Hematopoietic multipotent progenitor cell treated with erythropoietin and hydrocortisone succinate and interleukin-3 and kit ligand, for 4 days (in vitro differentiated cells): ENCODE results near the gene PAFAH2.

Experiments
- DNase-seq: peaks from one replicate; pipeline ENCODE4 v3.0.0-alpha.2; 2015

The PAFAH2 gene

DNA sequence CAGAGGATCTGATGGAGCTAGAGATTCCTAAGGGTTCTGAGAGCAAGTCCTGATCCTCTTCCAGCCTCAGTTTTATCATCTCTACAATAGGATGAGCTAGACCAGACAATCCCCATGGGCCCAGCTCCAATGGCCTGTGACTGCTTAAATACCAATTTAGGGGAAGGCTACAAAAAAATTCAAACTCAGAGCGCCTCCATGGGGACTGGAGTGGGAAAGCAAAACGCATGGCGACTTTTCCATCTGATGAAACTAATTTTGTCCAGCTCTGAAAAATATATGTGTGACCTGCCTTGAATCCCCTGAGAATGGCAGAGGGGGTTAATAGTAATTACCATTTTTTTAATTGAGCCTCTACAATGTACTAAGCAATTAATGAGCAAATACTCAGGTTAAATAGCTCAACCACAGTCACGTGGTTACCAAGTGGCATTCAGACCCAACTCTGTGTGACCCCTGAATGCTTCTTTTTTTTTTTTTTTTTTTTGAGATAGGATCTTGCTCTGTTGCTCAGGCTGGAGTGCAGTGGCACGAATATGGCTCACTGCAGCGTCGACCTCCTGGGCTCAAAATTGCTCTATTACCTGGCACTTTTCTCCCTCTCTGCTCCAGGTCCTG lies 32.1 kb upstream of the PAFAH2 start:
- DNase-seq = peak; percentile 50

DNA sequence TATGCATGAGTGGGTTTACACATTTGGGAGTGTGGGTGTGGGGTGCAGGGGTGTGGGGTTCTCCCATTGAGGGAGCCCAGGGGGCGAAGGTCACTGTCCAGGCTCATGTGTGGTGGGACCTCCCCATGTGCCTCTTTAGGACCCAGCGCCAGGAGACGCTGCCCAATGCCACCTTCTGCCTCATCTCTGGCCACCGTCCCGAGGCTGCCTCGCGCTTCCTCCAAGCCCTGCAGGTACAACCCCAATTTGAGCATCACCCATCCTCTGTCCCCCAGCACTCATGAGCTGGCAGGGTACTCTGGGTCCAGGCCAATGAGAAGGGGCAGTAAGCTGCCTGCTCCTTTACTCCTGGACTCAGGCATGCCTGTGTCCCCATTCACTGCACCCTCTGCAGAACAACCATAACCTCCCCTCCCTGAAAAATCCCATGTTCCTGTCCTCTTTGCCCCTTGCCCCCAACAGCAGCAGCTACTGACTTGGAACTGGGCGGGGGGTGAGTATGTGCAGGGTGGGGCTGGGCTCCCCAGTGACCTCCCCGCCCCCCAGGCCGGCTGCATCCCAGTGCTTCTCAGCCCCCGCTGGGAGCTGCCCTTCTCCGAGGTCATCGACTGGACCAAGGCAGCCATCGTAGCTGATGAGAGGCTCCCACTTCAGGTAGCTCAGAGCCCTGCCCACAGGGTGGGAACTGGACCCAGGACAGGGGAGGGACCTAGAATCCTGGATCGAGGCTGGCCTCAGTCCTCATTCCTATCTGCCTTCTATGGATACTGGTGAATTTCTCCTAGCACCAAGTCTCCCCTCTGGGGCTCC lies 31.4 kb upstream of the PAFAH2 start:
- DNase-seq = no peak

DNA sequence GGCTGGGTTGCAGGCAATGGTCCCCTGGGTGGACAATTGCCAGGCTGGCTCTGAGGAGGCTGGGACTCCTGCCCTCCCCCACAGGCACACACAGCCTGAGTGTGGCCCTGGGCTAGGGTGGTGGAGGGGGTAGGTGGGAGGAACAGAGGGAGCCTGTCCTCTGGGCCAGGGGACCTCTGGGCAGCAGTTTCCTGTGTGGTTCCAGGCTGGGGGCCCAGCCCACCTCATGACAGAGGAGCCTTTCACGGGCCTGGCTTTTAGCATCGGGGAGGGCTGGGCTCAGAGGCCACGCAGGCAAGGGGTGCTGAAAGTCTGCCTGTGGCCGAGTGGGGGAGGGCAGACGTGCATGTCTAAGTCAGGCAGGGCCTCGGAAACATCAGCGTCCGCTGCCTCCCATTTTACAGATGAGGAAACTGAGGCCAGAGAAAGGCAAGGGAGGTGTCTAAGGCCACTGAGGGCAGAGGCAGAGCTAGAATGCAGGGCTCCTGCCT lies 30.7 kb upstream of the PAFAH2 start:
- DNase-seq = no peak

DNA sequence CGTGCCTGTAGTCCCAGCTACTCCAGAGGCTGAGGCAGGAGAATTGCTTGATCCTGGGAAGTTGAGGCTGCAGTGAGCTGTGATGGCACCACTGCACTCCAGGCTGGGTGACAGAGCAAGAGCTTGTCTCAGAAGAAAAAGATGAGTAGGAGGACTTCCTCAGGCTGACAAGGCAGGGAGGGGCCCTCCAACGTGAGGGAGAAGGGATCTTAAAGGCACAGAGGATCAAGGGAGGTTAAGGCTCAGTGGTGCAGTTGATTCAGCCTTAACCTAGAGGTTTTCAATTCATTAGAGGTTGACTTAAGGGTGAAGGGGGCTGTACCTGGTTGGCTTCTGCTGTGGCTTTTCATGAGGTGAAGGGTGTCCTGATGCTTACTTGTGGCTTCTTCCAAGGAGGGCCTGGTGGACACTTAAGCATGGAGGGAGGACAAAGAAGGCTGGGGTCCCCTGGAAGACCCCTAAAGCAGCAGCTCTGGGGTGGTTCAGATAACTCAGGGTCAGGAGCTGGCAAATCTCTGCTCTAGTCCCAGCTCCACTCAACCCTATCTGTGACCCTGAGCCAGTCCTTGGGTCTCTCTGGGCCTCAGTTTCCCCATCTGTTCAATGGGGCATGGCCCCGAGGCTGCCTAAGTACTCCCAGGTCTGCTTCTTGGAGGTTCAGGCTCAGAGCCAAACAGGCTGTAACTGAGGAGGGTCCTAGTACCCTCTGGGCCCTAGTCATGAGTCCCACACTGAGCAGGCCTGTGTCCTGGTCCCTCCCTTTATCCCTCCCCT lies 30.0 kb upstream of the PAFAH2 start:
- peak; percentile 60 for DNase-seq

DNA sequence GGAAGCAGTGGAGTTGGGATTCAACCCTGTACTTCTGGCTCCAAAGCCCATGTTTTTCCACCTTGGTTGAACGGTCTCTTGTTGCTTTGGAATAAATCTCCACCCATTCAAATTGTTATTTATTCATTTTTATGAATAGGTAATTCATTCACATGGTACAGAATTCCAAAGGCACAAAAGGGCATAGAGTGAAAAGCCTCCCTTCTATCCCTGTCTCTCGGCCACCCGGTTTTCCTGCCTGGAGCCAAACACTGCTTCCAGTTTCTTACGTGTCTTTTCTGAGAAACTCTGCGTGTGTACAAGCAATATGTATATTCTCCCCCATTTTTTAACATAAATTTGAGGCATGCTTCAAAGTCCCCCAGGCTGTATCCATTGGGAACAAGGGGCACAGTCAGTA lies 27.7 kb upstream of the PAFAH2 start:
- DNase-seq = no peak

DNA sequence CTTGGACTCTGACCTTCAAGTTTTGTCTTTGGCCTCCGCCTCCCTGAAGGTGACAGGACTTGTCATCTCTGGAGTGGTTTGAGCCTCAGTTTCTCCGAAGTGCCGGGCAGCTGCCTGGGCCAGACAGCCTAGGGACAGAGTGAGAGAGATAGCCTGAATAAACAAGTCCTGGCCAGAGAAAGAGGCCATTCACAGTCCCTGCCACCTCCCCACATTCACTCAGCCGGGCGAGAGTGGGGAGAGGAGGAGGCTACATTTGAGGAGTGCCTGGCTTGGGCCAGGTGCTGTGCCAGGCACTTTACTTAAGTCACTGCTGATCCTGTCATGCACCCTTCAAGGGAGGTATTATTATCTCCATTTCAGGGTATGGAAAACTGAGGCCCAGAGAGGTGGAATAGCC lies 27.2 kb upstream of the PAFAH2 start:
- DNase-seq = no peak

DNA sequence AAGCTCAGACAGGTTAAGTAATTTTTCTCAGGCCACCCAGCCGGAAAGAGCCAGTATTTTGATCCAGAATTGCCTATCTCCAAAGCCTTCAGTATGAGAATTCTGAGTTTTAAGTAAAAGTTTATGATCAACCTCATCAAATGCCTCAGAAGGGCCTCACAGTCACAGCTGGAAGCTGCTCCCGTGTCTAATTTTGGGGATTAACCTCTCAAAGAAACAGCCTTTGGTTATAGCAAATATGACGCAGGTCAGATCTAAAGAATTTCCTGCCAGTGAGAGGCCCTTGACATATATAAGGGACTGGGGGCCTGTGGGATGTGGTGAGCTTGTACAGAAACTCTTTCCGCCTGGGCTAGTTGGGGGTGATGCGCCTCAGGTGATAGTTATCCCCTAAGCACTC lies 26.0 kb upstream of the PAFAH2 start:
- DNase-seq = no peak

DNA sequence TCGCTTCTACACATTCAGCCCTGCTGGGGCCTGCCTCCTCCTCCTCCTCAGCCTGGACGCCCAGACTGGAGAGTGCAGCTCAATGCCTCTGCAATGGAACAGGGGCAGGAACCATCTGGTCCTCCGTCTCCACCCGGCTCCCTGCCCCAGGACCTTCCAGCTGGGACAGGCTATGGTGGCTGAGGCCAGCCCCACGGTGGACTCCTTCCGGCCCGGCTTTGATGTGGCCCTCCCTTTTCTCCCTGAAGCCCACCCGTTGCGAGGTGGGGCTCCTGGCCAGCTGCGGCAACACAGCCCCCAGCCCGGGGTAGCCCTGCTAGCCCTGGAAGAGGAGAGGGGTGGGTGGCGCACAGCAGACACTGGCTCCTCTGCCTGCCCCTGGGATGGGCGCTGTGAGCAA lies 25.1 kb upstream of the PAFAH2 start:
- no peak for DNase-seq

DNA sequence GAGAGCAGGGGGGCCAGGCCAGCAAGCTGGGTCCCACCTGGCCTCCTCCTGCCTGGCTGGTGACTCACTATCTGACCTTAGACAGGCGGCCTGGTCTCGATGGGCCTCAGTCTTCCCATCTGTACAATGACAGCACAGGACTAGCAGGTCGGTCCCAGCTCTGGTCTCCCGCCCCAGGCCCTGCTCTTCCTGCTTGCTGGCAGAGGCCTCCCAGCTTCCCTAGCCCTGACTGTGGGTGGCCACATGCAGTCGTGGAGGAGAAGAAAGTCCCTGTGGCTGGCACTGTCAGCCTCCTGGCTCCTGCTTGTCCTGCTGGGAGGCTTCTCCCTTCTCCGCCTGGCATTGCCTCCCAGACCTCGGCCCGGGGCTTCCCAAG lies 24.5 kb upstream of the PAFAH2 start:
- DNase-seq = no peak

DNA sequence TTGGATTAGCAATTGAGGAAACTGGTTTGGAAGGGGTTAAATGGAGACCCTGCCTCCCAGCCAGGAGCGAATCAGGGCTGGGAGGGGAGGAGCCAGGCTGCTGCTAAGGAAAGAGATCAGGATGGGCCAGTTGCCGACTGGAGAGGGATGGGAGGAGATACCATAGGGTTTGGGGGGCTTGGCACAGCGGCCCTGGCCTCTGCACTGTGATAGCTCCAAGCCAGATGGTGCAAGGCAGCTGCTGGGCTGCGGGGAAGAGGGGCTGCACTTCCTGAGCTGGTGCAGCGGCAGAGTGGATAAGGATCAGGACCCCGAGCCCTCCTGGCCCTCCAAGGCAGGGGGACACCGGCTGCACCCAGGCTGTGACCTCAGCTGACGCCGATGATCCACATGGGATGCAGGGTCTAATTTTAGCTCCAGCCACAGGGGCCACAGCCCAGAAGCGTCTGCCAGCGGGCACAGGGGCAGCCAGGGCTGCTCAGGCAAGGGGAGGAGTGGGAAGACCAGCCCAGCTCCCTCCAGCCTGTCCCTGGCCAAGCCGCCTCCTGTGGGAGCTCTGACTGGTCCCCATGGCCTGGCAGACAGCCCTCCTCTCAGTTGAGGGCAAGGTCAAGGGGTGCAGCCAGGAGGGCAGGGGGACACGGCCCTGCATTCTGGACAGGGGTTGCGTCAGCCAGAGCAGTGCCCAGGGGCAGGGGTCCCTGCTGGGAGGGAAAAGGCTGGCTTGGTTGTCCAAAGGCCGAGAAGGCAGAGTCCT lies 24.0 kb upstream of the PAFAH2 start, which contains the start of gene EXTL1:
TSS of gene EXTL1 (plus strand) at position 129 of the 757 bp plus-strand sequence. CDS start 872 bp downstream, outside the sequence.
- DNase-seq = peak; percentile 25

DNA sequence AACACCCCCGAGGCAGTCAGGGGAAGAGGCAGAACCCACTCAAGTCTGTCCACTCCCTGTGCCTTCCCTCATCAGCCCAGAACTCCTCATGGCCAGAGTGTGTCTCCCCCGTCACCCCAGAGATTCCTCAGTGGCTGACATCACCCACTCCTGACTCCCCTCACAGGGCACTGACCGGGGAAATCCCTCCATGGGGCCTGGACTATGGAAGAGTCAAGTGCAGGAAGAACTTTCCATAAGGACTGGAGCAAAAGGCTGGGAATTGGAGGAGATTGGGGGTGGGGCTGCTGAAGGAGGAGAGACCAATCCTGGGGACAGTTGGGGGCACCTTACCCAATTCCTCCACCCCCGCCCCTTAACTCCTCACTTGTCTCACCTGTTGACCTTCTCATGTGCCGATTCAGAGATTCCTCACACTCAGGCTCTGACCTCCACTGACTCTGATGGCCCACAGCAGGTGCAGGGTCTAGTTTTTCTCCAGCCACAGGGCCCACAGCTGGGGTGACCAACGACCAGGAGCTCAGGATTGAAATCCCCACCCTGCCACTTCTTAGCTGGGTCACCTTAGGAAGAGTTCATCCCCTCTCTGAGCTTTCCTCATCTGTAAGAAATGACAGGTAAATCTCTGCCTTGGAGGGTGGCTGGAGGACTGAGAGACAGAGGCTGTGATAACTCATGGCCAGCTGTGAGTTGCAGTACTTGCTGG lies 23.2 kb upstream of the PAFAH2 start:
- DNase-seq = no peak

DNA sequence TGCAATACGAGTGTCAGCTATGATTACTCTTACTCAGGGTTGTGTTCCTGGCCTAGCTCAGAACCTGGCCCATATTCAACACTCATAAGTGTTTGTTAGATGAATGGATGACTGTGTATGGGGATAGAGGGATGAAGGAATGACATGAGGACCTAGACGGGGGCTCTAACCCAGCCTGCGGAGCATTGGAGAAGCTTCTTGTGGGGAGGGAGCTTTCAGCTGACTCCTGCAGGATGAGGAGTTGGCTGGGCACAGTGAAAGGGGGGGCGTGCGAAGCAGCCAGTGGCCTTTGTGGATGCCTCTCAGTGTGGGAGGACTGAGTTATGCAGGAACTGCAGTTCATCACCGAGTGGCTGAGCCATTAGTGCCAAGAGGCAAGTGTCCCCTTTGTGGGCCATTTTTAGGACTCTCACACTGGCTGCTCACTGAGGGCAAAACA lies 22.5 kb upstream of the PAFAH2 start:
- DNase-seq = no peak

DNA sequence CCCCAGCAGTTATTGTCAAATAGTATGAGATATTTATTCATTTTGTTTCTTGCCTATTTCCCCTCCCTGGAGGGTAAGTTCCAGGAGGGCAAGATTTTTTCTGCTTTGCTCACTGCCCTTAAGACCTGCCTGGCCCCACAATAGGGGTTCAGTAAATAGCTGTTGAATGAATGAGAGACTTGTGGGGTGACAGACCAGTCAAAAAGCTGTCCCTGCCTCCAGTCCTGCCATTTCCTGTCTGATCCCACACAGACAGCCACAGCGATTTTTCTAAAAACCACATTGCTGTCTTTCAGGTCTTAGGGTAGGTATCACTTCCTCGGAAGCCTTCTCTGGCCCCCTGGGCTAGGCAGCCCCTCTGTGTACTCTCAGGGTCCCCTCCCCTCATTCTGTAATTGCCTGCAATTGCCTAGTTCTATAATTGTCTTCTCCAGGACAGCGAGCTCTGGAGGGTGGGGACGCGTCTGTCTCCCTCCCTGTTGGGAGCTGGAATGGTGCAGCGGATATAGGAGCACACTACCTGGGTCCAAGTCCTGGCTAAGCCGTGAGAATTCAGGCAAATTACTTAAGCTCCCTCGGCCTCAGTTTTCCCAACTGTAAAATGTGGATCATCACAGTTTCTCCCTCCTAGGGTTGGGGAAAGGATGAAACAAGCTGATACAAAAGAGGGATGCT lies 21.9 kb upstream of the PAFAH2 start:
- DNase-seq = no peak

DNA sequence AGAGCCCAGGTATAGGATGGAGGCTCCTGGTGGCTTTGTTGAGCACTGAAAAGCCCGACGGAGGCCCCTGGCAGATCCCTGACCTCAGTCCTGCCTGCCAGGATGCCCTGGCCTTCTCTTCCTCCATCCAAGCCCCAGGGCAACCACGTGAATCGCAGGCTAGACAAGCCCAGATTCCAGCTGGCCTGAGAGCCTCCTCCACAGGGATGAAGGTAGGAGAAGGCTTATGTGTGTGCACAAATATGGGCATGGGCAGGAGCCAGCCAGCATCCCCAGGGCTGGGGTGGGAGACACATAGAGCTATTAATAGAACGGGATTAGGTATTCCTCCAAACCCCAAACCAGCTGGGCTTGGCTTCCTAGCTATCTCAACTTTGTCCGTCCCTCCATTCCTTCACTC lies 19.7 kb upstream of the PAFAH2 start:
- no peak for DNase-seq

DNA sequence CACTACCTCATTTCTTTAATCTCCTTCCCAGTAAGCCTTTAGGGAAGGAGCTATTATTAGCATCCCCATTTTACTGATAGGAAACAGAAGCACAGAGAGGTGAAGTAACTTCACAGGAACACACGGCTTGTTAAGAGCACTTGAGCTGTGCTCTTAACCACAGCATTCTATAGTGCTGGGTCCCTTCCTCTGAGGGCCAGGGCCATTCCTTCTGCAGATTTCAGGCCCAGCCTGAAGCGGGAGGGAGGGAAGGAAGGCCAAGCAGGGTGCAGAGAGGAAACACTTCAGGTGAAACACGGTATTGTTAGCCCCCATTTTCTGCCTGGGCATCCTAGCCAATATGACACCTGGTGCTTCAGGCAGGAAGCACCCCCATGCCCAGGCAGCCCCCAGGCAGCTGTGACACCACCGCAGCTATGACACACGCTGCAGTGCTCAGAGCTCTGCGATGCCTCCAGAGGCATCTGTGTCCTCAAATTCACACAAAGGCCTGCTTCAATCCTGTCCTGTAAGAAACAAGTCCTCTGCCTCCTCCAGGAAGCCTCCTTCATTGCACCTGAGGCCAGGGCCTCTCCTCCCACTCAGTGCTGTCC lies 19.2 kb upstream of the PAFAH2 start:
- no peak for DNase-seq

DNA sequence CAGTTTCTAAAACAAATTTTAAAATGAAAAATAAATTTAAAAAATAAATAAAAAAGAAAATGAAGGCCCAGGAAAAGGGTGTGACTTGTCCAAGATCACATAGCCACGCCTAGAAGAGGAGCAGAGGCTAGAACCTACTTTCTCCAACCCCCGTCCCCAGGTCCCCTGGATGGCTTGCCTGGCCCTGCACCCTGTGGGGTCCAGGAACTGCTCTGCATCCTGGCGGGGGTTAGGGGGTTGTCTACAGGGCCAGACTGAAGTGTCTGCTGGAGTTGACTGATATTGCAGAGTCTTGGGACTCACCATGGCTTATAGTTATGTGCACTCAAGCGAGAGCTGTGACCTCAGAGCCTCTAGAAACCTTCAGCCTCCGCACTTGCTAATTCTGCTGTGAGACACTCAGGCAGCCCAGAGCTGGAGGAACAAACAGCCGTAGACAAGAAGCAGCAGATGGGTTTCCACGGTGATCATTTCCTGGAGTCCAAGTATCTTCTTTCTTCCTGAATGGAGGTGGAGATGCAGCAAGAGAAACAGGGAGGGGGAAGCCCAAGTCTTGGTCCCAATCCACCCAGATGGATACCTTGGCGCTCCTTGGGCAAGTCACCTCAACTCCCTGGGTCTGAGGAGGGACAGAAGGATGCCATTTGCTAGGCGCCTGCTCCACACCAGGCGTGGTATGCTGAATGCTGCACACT lies 18.5 kb upstream of the PAFAH2 start:
- no peak for DNase-seq

DNA sequence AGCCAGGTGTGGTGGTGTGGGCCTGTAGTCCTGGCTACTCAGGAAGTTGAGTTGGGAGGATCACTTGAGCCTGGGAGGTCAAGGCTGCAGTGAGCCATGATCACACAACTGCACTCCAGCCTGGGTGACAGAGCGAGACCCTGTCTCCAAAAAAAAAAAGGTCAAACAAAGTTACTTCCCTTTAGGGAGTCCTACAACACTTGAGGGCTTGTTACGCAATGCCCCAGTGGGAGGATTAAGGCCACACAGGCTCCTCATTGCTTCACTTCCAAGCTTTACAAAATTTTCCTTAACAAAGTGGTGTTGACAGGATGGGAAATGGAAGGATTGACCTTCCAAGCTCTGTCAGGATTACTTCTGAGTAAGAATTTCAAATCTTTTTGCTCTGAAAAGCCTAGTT lies 17.5 kb upstream of the PAFAH2 start:
- peak; percentile 74 for DNase-seq

DNA sequence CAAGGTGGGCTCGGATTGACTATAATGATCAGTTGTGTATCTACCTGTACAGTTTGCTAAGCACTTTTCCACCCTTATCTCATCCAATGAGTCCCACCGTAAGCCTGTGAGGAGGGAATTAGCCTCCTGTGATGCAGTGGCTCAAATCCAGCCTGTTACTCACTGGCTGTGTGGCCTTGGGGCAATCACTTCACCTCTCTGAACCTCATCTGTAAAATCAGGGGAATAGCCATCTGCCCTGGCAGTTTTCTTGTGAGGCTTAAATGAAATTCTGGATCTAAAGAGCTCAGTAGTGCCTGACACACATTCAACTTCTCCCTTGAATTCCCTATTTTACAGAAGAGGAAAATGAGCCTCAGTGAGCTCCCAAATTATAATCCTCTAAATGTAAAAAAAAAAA lies 16.3 kb upstream of the PAFAH2 start:
- no peak for DNase-seq

DNA sequence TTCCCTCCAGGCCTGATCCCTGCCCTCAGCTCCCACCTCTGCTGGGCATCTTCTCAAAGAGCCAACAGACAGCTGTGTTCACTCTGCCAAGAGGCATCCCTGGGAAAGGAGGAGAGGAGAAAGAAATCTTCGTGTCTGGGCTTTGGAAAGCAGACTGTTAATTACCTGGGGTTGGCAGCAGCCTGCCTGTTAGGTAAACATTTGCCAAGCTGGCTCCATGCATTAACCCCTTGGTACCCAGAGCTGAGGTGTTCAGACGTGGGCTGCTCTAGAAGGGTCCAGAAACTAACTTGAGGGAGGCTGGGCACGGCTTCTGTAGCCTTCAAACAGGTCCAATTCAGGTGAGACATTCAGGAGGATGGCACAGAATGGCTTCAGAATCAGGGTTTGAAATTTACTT lies 15.0 kb upstream of the PAFAH2 start:
- no peak for DNase-seq

DNA sequence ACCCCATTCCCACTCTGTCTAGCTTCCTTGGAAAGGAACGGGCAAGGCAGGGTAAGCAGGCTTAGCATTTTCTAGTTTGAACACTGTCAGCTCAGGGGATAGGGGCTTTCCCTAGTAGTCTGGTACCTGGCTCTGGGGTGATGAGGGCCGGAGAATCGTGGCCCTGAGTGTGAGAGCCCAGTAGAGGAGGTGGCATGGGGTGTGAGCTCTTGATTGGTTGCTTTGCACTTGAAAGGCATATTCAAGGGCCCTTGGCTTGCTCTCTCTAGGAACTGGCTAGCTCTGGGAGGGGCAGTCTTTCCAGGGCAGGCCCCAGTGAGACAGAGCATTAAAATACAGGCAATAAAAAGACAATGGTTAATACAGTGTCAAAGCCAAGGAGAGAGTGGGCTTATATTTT lies 13.0 kb upstream of the PAFAH2 start:
- DNase-seq = no peak
